Body of pancreas (tissue), 4 donors: ENCODE results near the gene INTS15.

Source experiments
- CTCF ChIP-seq, 7 experiments: fragments of 450-650 bp in 4 of 7; fragments of 200-600 bp in 3 of 7; sonication (generic) in 3 of 7; IDR thresholded peaks; one replicate each; pipeline ENCODE4 v1.5.1; 2016 to 2019; ENCODE audit warnings: antibody characterized with exemption in 7 of 7
- POLR2A ChIP-seq, 3 donors: fragments of 450-650 bp; IDR thresholded peaks; one replicate each; pipeline ENCODE4 v1.6.1; 2016; ENCODE audit warnings: antibody characterized with exemption in 3 of 3, mild to moderate bottlenecking in 2 of 3

GRCh38 chr7:6546498-6547251, 43.1 kb upstream of the INTS15 start:
- no peak for TF ChIP-seq CTCF (IDR thresholded peaks at IDR 0.05)
- TF ChIP-seq POLR2A (IDR thresholded peaks at IDR 0.05) = no peak
